AG08396 (cell line): ENCODE data around the gene SPPL2B.

Source experiments
- DNase-seq: peaks from one replicate; pipeline ENCODE4 v3.0.0; 2012; ENCODE audit warnings: low spot score, mixed read lengths

The SPPL2B gene

GRCh38 chr19:2321565-2322283 is 6.8 kb upstream of the SPPL2B start:
- DNase-seq, result no peak

GRCh38 chr19:2323707-2324106 is 4.8 kb upstream of the SPPL2B start:
- DNase-seq, result no peak

GRCh38 chr19:2324220-2324948 is 4.1 kb upstream of the SPPL2B start:
- no peak for DNase-seq

- no peak for DNase-seq
Measured at GRCh38 chr19:2325281-2326046, 3.0 kb upstream of the SPPL2B start.

GRCh38 chr19:2326699-2327360 is 1.7 kb upstream of the SPPL2B start:
- no peak for DNase-seq

- peak; percentile 83 for DNase-seq
Measured at GRCh38 chr19:2327773-2328400, 597 bp upstream of the SPPL2B start.

- DNase-seq, result peak; percentile 40
Measured at GRCh38 chr19:2329149-2329478, 630 bp downstream of the SPPL2B start.

- peak; percentile 45 for DNase-seq
Measured at GRCh38 chr19:2329501-2329916, 1.0 kb downstream of the SPPL2B start.

- DNase-seq, result no peak
Measured at GRCh38 chr19:2330255-2330631, 1.8 kb downstream of the SPPL2B start.

- no peak for DNase-seq
Measured at GRCh38 chr19:2330632-2331284, 2.3 kb downstream of the SPPL2B start.

GRCh38 chr19:2331601-2332246 is 3.2 kb downstream of the SPPL2B start:
- no peak for DNase-seq

- no peak for DNase-seq
Measured at GRCh38 chr19:2332341-2333026, 4.0 kb downstream of the SPPL2B start.

- DNase-seq, result no peak
Measured at GRCh38 chr19:2333027-2333806, 4.7 kb downstream of the SPPL2B start.

- no peak for DNase-seq
Measured at GRCh38 chr19:2333807-2334211, 5.3 kb downstream of the SPPL2B start.

GRCh38 chr19:2334426-2334825 is 5.9 kb downstream of the SPPL2B start:
- no peak for DNase-seq

- DNase-seq, result no peak
Measured at GRCh38 chr19:2334986-2335846, 6.7 kb downstream of the SPPL2B start.

- DNase-seq, result no peak
Measured at GRCh38 chr19:2335848-2336247, 7.4 kb downstream of the SPPL2B start.

GRCh38 chr19:2336528-2337328 is 8.2 kb downstream of the SPPL2B start:
- no peak for DNase-seq
